Measurements from ENCODE around the gene ZNF850. TPM values are rescaled to one million over a fixed set of nuclear protein-coding genes. Genes with fewer than 3 reads are reported as not detected.

Gene ZNF850
- polyA plus RNA-seq, 1 of the 3 experiments (the other 2 are of a cell fraction), result 1.6 TPM

GRCh38 chr19:36797786-36798108 is 25.1 kb upstream of the ZNF850 start:
- peaks cover 12% of the 10 kb centered on the region for H3F3A ChIP-seq (replicated peaks; ENCODE audit: insufficient read depth)
- no peaks in the 10 kb centered on the region for H4K20me1 ChIP-seq (ENCODE audit: insufficient read depth)
- peak overlapping the region; percentile 74 for H3K4me2 ChIP-seq
- DNase-seq, result no peak
- POLR2A ChIA-PET, result interaction anchor here (0.9 to 1.0 kb wide), 4 partner anchors 25 to 670 kb away, joined by 3 to 4 read pairs (median 3); partner anchors contain the start of genes ZNF569, ZNF790 and ZNF850
- H3K27me3 ChIP-seq (ENCODE audit: insufficient read depth), result no peaks in the 10 kb centered on the region
- H3K4me1 ChIP-seq (ENCODE audit: control insufficient read depth in 1 of 2, insufficient read depth in 2 of 2, low read depth in 1 of 2, low read length in 1 of 2), result no peaks in the 10 kb centered on the region
- no peaks in the 10 kb centered on the region for H3K9me2 ChIP-seq
- H3K27ac ChIP-seq (ENCODE audit: low read depth in 2 of 2, low read length in 1 of 2), result peak overlapping the region; percentile 73 to 90; a peak in 3 of 4 replicates
- CTCF ChIA-PET, result no interaction called here
- H3K9me3 ChIP-seq, result no peaks in the 10 kb centered on the region
- no peak for TF ChIP-seq FOXJ3 (CRISPR knock-in tag; IDR thresholded peaks at IDR 0.05)
- peak; percentile 97 for TF ChIP-seq CHD2 (IDR thresholded peaks at IDR 0.05; ENCODE audit: low read length, partially characterized antibody)
- peaks cover 35% of the 10 kb centered on the region for H3K79me2 ChIP-seq (ENCODE audit: insufficient read depth)
- H3K36me3 ChIP-seq (replicated peaks in 1 of 2; ENCODE audit: control insufficient read depth in 1 of 2, insufficient read depth in 2 of 2, low read length in 1 of 2), result peaks cover 5 to 44% of the 10 kb centered on the region in 2 experiments
- H3K4me3 ChIP-seq (ENCODE audit: low read depth in 2 of 2, low read length in 1 of 2), result peak overlapping the region; percentile 79 to 96
- 7% methylated on average over 9 of the region's 9 CpGs for WGBS (ENCODE audit: low lambda C conversion rate)
- H2AFZ ChIP-seq (ENCODE audit: low read depth), result peak overlapping the region; percentile 95
- peak overlapping the region; percentile 62 for H3K9ac ChIP-seq

- no peak overlapping the region for H3K9ac ChIP-seq
- H3K27ac ChIP-seq (ENCODE audit: low read depth in 2 of 2, low read length in 1 of 2), result peak overlapping the region; percentile 24 to 73; a peak in 2 of 4 replicates
Observed at GRCh38 chr19:36796714-36796992, 24.0 kb upstream of the ZNF850 start.

More at GRCh38 chr19:36796714-36796992, 24.0 kb upstream of the ZNF850 start:
- Histone ChIP-seq H3F3A (replicated peaks; ENCODE audit: insufficient read depth) (peaks cover 9% of the 10 kb centered on the region), H3K9me2 (no peaks in the 10 kb centered on the region), H3K36me3 (replicated peaks in 1 of 2; ENCODE audit: control insufficient read depth in 1 of 2, insufficient read depth in 2 of 2, low read length in 1 of 2) (peaks cover 3 to 33% of the 10 kb centered on the region in 2 experiments), H3K4me3 (ENCODE audit: low read depth in 2 of 2, low read length in 1 of 2) (peak overlapping the region; percentile 79 to 96), H2AFZ (ENCODE audit: low read depth) (peak overlapping the region; percentile 86), H3K27me3 (ENCODE audit: insufficient read depth) (no peaks in the 10 kb centered on the region), H3K9me3 (no peaks in the 10 kb centered on the region), H3K79me2 (ENCODE audit: insufficient read depth) (peaks cover 35% of the 10 kb centered on the region), H3K4me1 (ENCODE audit: control insufficient read depth in 1 of 2, insufficient read depth in 2 of 2, low read depth in 1 of 2, low read length in 1 of 2) (no peaks in the 10 kb centered on the region), H4K20me1 (ENCODE audit: insufficient read depth) (no peaks in the 10 kb centered on the region), H3K4me2 (peak overlapping the region; percentile 60)
- no peak for DNase-seq
- ChIA-PET CTCF (no interaction called here), POLR2A (interaction anchor here (0.6 to 1.0 kb wide), 6 partner anchors 12 to 671 kb away, joined by 3 to 4 read pairs (median 3); partner anchors contain the start of genes ZNF569, ZNF790 and ZNF850)
- no peak for TF ChIP-seq EZH2phosphoT487 (IDR thresholded peaks at IDR 0.05; ENCODE audit: borderline replicate concordance, low read depth)
- TF ChIP-seq ELF1 (IDR thresholded peaks at IDR 0.05), result no peak
- TF ChIP-seq ZBTB33 (IDR thresholded peaks at IDR 0.05; ENCODE audit: borderline replicate concordance, low read depth), result no peak
- TF ChIP-seq REST (IDR thresholded peaks at IDR 0.05; ENCODE audit: low read depth, low read length), result no peak
- TF ChIP-seq MXI1 (IDR thresholded peaks at IDR 0.05; ENCODE audit: low read depth, low read length), result no peak
- no peak for TF ChIP-seq NRF1 (IDR thresholded peaks at IDR 0.05; ENCODE audit: low read depth, low read length)
- TF ChIP-seq MAX (IDR thresholded peaks at IDR 0.05; ENCODE audit: low read depth), result no peak
- no peak for TF ChIP-seq JUND (IDR thresholded peaks at IDR 0.05)
- no peak for TF ChIP-seq RAD21 (IDR thresholded peaks at IDR 0.05; ENCODE audit: low read length)
- TF ChIP-seq USF2 (IDR thresholded peaks at IDR 0.05; ENCODE audit: borderline replicate concordance, low read depth, low read length), result no peak
- no peak for TF ChIP-seq GABPA (IDR thresholded peaks at IDR 0.05; ENCODE audit: low read depth)
- no peak for TF ChIP-seq FOXM1 (IDR thresholded peaks at IDR 0.05; ENCODE audit: low read depth)
- no peak for TF ChIP-seq FOXJ3 (CRISPR knock-in tag; IDR thresholded peaks at IDR 0.05)
- TF ChIP-seq CHD2 (IDR thresholded peaks at IDR 0.05; ENCODE audit: low read length, partially characterized antibody), result no peak
- TF ChIP-seq RCOR1 (IDR thresholded peaks at IDR 0.05; ENCODE audit: low read length), result no peak
- WGBS (ENCODE audit: low lambda C conversion rate), result 56% methylated on average over 19 of the region's 19 CpGs

All from SK-N-SH (cell line).